ENCODE data around the gene ELFN1. TPM values are rescaled to one million over a fixed set of nuclear protein-coding genes. Genes with fewer than 3 reads are reported as not detected.

Gene ELFN1
- total RNA-seq, 1 donor from 2014 or later: 0.65 TPM

DNA sequence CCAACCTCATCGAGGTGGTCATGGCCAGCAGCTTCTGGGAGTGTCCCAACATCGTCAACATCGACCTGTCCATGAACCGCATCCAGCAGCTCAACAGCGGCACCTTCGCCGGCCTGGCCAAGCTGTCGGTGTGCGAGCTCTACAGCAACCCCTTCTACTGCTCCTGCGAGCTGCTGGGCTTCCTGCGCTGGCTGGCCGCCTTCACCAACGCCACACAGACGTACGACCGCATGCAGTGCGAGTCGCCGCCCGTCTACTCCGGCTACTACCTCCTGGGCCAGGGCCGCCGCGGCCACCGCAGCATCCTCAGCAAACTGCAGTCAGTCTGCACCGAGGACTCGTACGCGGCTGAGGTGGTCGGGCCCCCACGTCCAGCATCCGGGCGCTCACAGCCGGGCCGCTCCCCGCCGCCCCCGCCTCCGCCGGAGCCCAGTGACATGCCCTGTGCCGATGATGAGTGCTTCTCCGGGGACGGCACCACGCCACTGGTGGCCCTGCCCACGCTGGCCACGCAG lies 75.0 kb downstream of the ELFN1 start:
- H3K27ac Mint-ChIP-seq (ENCODE audit: unreplicated experiment): no peak overlapping the region
- H3K36me3 Mint-ChIP-seq (ENCODE audit: low read depth): no peaks in the 10 kb centered on the region
- H3K4me1 Mint-ChIP-seq (ENCODE audit: low read depth): no peaks in the 10 kb centered on the region
- no peak for DNase-seq (ENCODE audit: low spot score)
- H3K27me3 Mint-ChIP-seq (ENCODE audit: low read depth): peaks cover 9% of the 10 kb centered on the region
- H3K9me3 Mint-ChIP-seq (ENCODE audit: low read depth): no peaks in the 10 kb centered on the region
- no peak overlapping the region for H3K4me3 Mint-ChIP-seq (ENCODE audit: unreplicated experiment)
- TF ChIP-seq, protein P1, sequence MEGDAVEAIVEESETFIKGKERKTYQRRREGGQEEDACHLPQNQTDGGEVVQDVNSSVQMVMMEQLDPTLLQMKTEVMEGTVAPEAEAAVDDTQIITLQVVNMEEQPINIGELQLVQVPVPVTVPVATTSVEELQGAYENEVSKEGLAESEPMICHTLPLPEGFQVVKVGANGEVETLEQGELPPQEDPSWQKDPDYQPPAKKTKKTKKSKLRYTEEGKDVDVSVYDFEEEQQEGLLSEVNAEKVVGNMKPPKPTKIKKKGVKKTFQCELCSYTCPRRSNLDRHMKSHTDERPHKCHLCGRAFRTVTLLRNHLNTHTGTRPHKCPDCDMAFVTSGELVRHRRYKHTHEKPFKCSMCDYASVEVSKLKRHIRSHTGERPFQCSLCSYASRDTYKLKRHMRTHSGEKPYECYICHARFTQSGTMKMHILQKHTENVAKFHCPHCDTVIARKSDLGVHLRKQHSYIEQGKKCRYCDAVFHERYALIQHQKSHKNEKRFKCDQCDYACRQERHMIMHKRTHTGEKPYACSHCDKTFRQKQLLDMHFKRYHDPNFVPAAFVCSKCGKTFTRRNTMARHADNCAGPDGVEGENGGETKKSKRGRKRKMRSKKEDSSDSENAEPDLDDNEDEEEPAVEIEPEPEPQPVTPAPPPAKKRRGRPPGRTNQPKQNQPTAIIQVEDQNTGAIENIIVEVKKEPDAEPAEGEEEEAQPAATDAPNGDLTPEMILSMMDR (IDR thresholded peaks at IDR 0.05): no peak

DNA sequence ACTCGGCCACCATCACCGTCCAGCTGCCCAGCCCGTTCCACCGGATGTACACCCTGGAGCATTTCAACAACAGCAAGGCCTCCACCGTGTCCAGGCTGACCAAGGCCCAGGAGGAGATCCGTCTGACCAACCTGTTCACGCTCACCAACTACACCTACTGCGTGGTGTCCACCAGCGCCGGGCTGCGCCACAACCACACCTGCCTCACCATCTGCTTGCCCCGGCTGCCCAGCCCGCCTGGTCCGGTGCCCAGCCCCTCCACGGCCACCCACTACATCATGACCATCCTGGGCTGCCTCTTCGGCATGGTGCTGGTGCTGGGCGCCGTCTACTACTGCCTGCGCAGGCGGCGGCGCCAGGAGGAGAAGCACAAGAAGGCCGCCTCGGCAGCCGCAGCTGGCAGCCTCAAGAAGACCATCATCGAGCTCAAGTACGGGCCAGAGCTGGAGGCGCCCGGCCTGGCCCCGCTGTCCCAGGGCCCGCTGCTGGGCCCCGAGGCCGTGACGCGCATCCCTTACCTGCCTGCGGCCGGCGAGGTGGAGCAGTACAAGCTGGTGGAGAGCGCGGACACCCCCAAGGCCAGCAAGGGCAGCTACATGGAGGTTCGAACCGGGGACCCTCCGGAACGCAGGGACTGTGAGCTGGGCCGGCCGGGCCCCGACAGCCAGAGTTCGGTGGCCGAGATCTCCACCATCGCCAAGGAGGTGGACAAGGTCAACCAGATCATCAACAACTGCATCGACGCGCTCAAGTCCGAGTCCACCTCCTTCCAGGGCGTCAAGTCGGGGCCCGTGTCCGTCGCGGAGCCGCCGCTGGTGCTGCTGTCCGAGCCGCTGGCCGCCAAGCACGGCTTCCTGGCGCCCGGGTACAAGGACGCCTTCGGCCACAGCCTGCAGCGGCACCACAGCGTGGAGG lies 75.8 kb downstream of the ELFN1 start:
- H3K36me3 Mint-ChIP-seq (ENCODE audit: low read depth): no peaks in the 10 kb centered on the region
- H3K27ac Mint-ChIP-seq (ENCODE audit: unreplicated experiment): no peak overlapping the region
- no peaks in the 10 kb centered on the region for H3K9me3 Mint-ChIP-seq (ENCODE audit: low read depth)
- TF ChIP-seq, protein P1 (IDR thresholded peaks at IDR 0.05): no peak
- DNase-seq (ENCODE audit: low spot score): no peak
- H3K4me3 Mint-ChIP-seq (ENCODE audit: unreplicated experiment): no peak overlapping the region
- peaks cover 9% of the 10 kb centered on the region for H3K27me3 Mint-ChIP-seq (ENCODE audit: low read depth)
- H3K4me1 Mint-ChIP-seq (ENCODE audit: low read depth): no peaks in the 10 kb centered on the region

DNA sequence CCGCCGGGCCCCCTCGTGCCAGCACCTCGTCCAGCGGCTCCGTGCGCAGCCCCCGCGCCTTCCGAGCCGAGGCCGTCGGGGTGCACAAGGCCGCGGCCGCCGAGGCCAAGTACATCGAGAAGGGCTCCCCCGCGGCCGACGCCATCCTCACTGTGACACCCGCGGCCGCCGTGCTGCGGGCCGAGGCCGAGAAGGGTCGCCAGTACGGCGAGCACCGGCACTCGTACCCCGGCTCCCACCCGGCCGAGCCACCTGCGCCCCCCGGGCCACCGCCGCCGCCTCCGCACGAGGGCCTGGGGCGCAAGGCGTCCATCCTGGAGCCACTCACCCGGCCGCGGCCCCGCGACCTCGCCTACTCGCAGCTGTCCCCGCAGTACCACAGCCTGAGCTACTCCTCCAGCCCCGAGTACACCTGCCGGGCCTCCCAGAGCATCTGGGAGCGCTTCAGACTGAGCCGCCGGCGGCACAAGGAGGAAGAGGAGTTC lies 76.5 kb downstream of the ELFN1 start:
- Mint-ChIP-seq H3K36me3 (ENCODE audit: low read depth) (no peaks in the 10 kb centered on the region), H3K27ac (ENCODE audit: unreplicated experiment) (no peak overlapping the region), H3K4me1 (ENCODE audit: low read depth) (no peaks in the 10 kb centered on the region), H3K4me3 (ENCODE audit: unreplicated experiment) (no peak overlapping the region), H3K27me3 (ENCODE audit: low read depth) (peaks cover 9% of the 10 kb centered on the region), H3K9me3 (ENCODE audit: low read depth) (no peaks in the 10 kb centered on the region)
- TF ChIP-seq, protein P1 (IDR thresholded peaks at IDR 0.05): no peak
- no peak for DNase-seq (ENCODE audit: low spot score)

DNA sequence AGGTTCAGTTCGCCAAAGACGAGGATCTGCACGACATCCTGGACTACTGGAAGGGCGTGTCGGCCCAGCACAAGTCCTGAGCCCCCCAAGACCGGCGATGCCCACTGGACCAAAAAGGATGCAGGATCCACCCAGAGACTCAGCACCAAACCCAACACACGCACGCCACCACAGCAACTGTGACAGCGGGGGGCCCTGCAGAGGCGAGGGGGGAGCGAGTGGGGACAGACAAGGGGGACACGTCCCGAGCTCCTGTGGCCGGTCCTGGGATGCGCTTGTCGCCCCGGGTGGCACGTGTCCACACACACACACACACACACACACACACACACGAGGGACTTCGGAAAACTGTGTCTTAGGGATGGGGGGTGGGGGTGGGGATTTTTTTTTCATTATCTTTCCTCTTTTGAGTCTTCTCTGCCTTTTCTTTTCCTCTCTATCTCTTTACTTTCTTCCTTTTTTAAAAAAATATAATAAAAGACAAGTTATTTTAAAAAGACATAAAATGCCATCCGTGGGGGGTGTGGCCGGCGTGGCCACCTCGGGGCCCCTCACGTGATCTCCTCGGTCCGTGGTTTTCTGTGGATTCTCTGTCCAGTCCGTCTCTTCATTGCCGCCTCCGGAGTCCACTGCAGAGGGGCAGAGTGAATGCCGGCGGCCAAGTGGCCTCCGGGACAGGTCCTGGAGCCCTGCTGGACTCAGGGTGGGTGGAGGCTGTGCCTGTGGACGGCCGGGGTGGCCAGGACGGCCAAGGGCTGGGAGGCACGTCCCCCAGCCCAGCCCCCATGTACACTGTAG lies 77.1 kb downstream of the ELFN1 start:
- no peak overlapping the region for H3K4me3 Mint-ChIP-seq (ENCODE audit: unreplicated experiment)
- H3K27me3 Mint-ChIP-seq (ENCODE audit: low read depth): peaks cover 12% of the 10 kb centered on the region
- no peaks in the 10 kb centered on the region for H3K4me1 Mint-ChIP-seq (ENCODE audit: low read depth)
- no peaks in the 10 kb centered on the region for H3K9me3 Mint-ChIP-seq (ENCODE audit: low read depth)
- no peaks in the 10 kb centered on the region for H3K36me3 Mint-ChIP-seq (ENCODE audit: low read depth)
- TF ChIP-seq, protein P1 (IDR thresholded peaks at IDR 0.05): no peak
- no peak for DNase-seq (ENCODE audit: low spot score)
- H3K27ac Mint-ChIP-seq (ENCODE audit: unreplicated experiment): no peak overlapping the region
